MCF 10A (cell line): ENCODE results near the gene PPP2R5C. TPM values are rescaled to one million over a fixed set of nuclear protein-coding genes. Genes with fewer than 3 reads are reported as not detected.
"Not testable (repeated sequence)": the region's sequence is repeated elsewhere in the genome, so short reads cannot be mapped to it uniquely, and the experiment has no call there.

Source experiments
- BruUV-seq: library from RNA; stranded (reverse); fragments of 400-500 nt; replicated peaks from 2 replicates; lab custom pipeline; 2021; lab: Mats Ljungman, UMichigan
- CTCF ChIA-PET: fragments of 300-600 bp; sonication (Branson Sonifier 250); formaldehyde crosslinking; extraction: SDS; loops from one replicate; lab custom pipeline; 2021; ENCODE audit warnings: antibody characterized with exemption, inconsistent platforms; lab: Yijun Ruan, JAX
- POLR2A ChIA-PET: fragments of 300-600, 350-650 bp; sonication (Branson Sonifier 250); formaldehyde crosslinking; extraction: SDS; loops from one replicate; lab custom pipeline; 2020; ENCODE audit warnings: antibody characterized with exemption, inconsistent platforms; lab: Yijun Ruan, JAX
- DNase-seq: peaks from one replicate; pipeline ENCODE4 v3.0.0-alpha.2; 2018; ENCODE audit not compliant: unreplicated experiment
- H3K27ac Mint-ChIP-seq: one replicate; pipeline ENCODE4 v1.8.0; 2022; ENCODE audit warnings: mild to moderate bottlenecking, low read depth, mixed read lengths; ENCODE audit not compliant: unreplicated experiment
- H3K27me3 Mint-ChIP-seq: one replicate; pipeline ENCODE4 v1.8.0; 2022; ENCODE audit warnings: mixed read lengths; ENCODE audit not compliant: insufficient read depth, unreplicated experiment
- H3K36me3 Mint-ChIP-seq: one replicate; pipeline ENCODE4 v1.8.0; 2022; ENCODE audit warnings: mild to moderate bottlenecking, moderate library complexity, mixed read lengths; ENCODE audit not compliant: insufficient read depth, unreplicated experiment
- H3K4me1 Mint-ChIP-seq: one replicate; pipeline ENCODE4 v1.8.0; 2022; ENCODE audit warnings: mixed read lengths; ENCODE audit not compliant: insufficient read depth, unreplicated experiment
- H3K4me3 Mint-ChIP-seq: one replicate; pipeline ENCODE4 v1.8.0; 2022; ENCODE audit warnings: mild to moderate bottlenecking, moderate library complexity, mixed read lengths; ENCODE audit not compliant: unreplicated experiment
- H3K9me3 Mint-ChIP-seq: one replicate; pipeline ENCODE4 v1.8.0; 2022; ENCODE audit warnings: mixed read lengths; ENCODE audit not compliant: unreplicated experiment
- intact Hi-C: fragments of 100-400 bp; cut with micrococcal nuclease; formaldehyde crosslinking; loops from 2 replicates; pipeline ENCODE4 v1.14.1; 2022
- total RNA-seq: library from RNA; stranded (reverse); gene quantifications from 2 replicates; pipeline ENCODE4 v1.2.3, GENCODE V29; 2022
- TF ChIP-seq, protein P1 (sequence below): fragments of 200-600 bp; IDR thresholded peaks from one replicate; pipeline ENCODE4 v1.8.0; 2022; ENCODE audit warnings: antibody characterized with exemption, mild to moderate bottlenecking; ENCODE audit not compliant: unreplicated experiment

Gene PPP2R5C
- total RNA-seq, 1 experiment from 2014 or later: 118 TPM

DNA sequence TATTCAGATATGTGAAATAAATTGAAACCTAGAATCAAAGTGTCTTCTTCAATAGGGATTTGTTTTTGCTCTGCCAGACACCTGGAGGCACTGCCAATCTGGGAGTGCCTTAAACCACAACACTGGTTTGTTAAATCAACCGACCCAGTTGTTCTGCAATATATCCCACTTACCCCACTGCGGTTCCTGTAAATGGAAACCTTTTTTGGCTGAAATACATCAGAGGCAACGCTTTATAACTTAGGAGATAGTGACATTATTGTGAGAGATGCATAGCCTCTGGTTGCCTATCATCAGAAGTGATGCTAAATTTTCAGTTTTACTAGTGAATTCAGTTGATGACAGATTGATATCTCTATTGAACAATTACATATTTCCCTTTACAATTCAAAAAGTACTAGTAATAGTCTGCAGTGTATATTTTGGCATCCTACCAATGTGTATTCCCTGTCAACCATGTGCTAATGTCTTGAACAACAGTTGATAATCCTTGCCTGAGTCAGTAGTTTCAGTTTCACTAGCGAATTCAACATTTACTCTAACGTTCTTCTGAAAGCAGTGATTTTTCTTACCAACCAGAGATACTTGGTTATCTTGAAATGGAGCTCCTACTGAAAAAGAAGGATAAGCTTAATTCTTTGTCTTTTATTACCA lies 30.5 kb downstream of the PPP2R5C start:
- no TSS peak for BruUV-seq
- intact Hi-C loops: no loop called here
- CTCF ChIA-PET: interaction anchor here (0.7 to 2.1 kb wide), 6 partner anchors 8 to 21 kb away, joined by 3 to 9 read pairs (median 4); no protein-coding TSS in a partner anchor
- POLR2A ChIA-PET: interaction anchor here (0.6 to 5.3 kb wide), 11 partner anchors 8 to 160 kb away, joined by 3 to 61 read pairs (median 3); no protein-coding TSS in a partner anchor
- peak overlapping the region; percentile 74 for H3K4me3 Mint-ChIP-seq
- TF ChIP-seq, protein P1, sequence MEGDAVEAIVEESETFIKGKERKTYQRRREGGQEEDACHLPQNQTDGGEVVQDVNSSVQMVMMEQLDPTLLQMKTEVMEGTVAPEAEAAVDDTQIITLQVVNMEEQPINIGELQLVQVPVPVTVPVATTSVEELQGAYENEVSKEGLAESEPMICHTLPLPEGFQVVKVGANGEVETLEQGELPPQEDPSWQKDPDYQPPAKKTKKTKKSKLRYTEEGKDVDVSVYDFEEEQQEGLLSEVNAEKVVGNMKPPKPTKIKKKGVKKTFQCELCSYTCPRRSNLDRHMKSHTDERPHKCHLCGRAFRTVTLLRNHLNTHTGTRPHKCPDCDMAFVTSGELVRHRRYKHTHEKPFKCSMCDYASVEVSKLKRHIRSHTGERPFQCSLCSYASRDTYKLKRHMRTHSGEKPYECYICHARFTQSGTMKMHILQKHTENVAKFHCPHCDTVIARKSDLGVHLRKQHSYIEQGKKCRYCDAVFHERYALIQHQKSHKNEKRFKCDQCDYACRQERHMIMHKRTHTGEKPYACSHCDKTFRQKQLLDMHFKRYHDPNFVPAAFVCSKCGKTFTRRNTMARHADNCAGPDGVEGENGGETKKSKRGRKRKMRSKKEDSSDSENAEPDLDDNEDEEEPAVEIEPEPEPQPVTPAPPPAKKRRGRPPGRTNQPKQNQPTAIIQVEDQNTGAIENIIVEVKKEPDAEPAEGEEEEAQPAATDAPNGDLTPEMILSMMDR: no peak
- H3K27me3 Mint-ChIP-seq: no peaks in the 10 kb centered on the region
- H3K36me3 Mint-ChIP-seq: peaks cover 11% of the 10 kb centered on the region
- peaks cover 11% of the 10 kb centered on the region for H3K4me1 Mint-ChIP-seq
- no peaks in the 10 kb centered on the region for H3K9me3 Mint-ChIP-seq
- DNase-seq: peak; percentile 63
- peak overlapping the region; percentile 86 for H3K27ac Mint-ChIP-seq

- no peak for DNase-seq
- ChIA-PET POLR2A (interaction anchor here (1.0 kb wide), 1 partner anchor 13 kb away, joined by 4 read pairs; no protein-coding TSS in a partner anchor), CTCF (interaction anchor here (1.0 to 1.1 kb wide), 2 partner anchors 9 to 26 kb away, joined by 3 read pairs; no protein-coding TSS in a partner anchor)
- no TSS peak for BruUV-seq
- no peaks in the 10 kb centered on the region for H3K27me3 Mint-ChIP-seq
- H3K4me1 Mint-ChIP-seq: peaks cover 11% of the 10 kb centered on the region
- H3K36me3 Mint-ChIP-seq: peaks cover 10% of the 10 kb centered on the region
- TF ChIP-seq, protein P1: no peak
- no peaks in the 10 kb centered on the region for H3K9me3 Mint-ChIP-seq
- no peak overlapping the region for H3K27ac Mint-ChIP-seq
- no peak overlapping the region for H3K4me3 Mint-ChIP-seq
- intact Hi-C loops: no loop called here
Measured at GRCh38 chr14:101796016-101796415, 34.5 kb downstream of the PPP2R5C start.

DNA sequence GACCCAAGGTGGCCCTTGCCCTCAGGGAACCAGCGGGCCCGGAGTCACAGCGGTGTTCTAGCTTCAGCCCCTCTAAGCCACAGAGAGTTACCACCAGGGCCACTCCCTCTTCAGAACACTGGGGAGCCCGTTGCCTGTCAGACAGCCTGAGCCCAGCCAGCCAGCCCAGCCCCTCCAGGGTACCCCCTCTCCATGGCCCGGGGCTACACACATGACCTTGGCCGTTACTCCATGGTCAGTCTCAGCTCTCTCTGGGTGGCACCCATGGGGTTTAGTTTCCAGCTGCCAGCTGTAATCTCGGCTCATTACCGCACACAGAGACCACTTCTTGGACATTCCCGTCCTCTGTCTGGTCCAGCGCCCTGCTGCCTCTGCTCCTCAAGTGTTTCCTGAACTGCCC lies 35.0 kb downstream of the PPP2R5C start:
- BruUV-seq: no TSS peak
- ChIA-PET POLR2A (interaction anchor here (1.0 kb wide), 1 partner anchor 13 kb away, joined by 4 read pairs; no protein-coding TSS in a partner anchor), CTCF (no interaction called here)
- TF ChIP-seq, protein P1: no peak
- Mint-ChIP-seq H3K36me3 (peaks cover 10% of the 10 kb centered on the region), H3K27me3 (no peaks in the 10 kb centered on the region), H3K4me1 (peaks cover 11% of the 10 kb centered on the region), H3K27ac (no peak overlapping the region), H3K4me3 (no peak overlapping the region), H3K9me3 (no peaks in the 10 kb centered on the region)
- no peak for DNase-seq
- intact Hi-C loops: no loop called here

DNA sequence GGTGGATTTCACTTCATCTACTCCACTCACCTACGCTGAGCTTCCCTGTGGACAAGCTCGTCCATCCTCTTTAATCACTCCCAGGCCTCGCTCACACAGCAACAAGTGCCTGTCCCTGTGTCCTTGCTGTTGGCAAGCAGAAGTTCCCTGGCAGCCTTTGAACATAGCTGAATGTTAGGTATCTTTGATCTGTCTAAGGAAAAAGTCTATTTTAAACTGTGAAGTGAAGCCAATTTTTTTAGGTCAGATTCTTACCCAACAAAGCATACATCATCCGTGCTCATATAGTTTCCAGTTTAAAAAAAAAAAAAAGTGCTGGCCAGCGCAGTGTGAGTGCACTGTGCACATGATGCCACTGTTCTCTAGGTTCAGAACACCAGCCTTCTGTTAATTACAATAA lies 36.3 kb downstream of the PPP2R5C start:
- no TSS peak for BruUV-seq
- intact Hi-C loops: no loop called here
- Mint-ChIP-seq H3K36me3 (peaks cover 10% of the 10 kb centered on the region), H3K27me3 (no peaks in the 10 kb centered on the region), H3K4me1 (no peaks in the 10 kb centered on the region), H3K4me3 (no peak overlapping the region), H3K9me3 (no peaks in the 10 kb centered on the region), H3K27ac (no peak overlapping the region)
- no peak for DNase-seq
- CTCF ChIA-PET: no interaction called here
- POLR2A ChIA-PET: no interaction called here
- TF ChIP-seq, protein P1: no peak

DNA sequence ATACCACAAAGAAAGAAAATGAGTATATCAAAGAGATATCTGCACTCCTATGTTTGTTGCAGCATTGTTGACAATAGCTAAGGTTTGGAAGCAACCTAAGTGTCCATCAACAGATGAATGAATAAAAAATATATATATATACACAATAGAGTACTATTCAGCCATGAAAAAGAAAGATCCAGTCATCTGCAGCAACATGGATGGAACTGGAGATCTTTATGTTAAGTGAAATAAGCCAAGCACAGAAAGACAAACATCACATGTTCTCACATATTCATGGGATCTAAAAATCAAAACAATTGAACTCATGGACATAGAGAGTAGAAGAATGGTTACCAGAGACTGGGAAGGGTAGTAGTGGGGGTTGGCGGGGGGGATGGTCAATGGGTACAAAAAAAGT lies 42.9 kb downstream of the PPP2R5C start:
- BruUV-seq, DNase-seq, POLR2A ChIA-PET, H3K36me3 Mint-ChIP-seq, H3K27me3 Mint-ChIP-seq, H3K9me3 Mint-ChIP-seq, intact Hi-C loops, H3K4me1 Mint-ChIP-seq, H3K4me3 Mint-ChIP-seq, H3K27ac Mint-ChIP-seq: not testable (repeated sequence)
- CTCF ChIA-PET: interaction anchor here (0.6 to 1.0 kb wide), 2 partner anchors 9 to 155 kb away, joined by 3 read pairs; no protein-coding TSS in a partner anchor

DNA sequence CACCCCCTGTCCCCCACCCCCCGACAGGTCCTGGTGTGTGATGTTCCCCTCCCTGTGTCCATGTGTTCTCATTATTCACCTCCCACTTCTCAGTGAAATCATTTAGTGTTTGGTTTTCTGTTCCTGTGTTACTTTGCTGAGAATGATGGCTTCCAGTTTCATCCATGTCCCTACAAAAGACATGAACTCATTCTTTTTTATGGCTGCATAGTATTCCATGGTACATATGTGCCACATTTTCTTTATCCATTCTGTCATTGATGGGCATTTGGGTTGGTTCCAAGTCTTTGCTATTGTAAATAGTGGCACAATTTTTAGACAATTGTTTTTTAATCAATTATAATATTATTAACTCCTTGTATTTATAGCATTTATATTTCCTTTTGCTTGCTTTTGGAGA lies 44.7 kb downstream of the PPP2R5C start:
- H3K4me1 Mint-ChIP-seq, BruUV-seq, H3K36me3 Mint-ChIP-seq, intact Hi-C loops, H3K27me3 Mint-ChIP-seq, H3K9me3 Mint-ChIP-seq, POLR2A ChIA-PET, H3K4me3 Mint-ChIP-seq, H3K27ac Mint-ChIP-seq, DNase-seq: not testable (repeated sequence)
- CTCF ChIA-PET: interaction anchor here (0.6 kb wide), 1 partner anchor 1441 kb away, joined by 3 read pairs; no protein-coding TSS in a partner anchor
